B cell (primary cell): ENCODE data around the gene JARID2.

ENCODE experiments used
- EZH2 ChIP-seq: IDR thresholded peaks from 2 replicates; pipeline ENCODE4 v1.6.1; 2012; ENCODE audit warnings: borderline replicate concordance, low read depth, mild to moderate bottlenecking, moderate library complexity, low read length; ENCODE audit not compliant: insufficient read depth, poor library complexity, severe bottlenecking
- TF ChIP-seq, protein P1 (sequence below): fragments of 200-600 bp; IDR thresholded peaks from one replicate; pipeline ENCODE4 v1.8.0; 2022; ENCODE audit warnings: antibody characterized with exemption, mild to moderate bottlenecking

DNA sequence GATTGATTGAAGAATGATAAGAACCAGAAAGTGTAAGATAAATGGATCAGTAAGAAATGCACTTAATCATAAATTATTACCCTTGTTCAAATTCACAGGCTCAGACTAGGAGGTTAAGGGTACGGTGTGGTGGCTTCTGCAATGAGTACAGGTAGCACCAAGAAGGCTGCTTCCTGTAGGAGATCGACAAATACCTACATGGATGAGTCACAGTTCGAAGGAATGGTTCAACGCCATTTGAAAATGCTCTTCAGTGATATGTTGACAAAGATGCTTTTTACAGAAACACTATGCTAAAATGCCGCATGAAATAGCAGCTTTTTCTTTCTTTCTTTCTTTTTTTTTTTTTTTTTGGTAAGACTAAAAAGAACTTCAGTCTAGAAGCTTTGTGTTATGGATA lies 300.7 kb downstream of the JARID2 start:
- TF ChIP-seq, protein P1, sequence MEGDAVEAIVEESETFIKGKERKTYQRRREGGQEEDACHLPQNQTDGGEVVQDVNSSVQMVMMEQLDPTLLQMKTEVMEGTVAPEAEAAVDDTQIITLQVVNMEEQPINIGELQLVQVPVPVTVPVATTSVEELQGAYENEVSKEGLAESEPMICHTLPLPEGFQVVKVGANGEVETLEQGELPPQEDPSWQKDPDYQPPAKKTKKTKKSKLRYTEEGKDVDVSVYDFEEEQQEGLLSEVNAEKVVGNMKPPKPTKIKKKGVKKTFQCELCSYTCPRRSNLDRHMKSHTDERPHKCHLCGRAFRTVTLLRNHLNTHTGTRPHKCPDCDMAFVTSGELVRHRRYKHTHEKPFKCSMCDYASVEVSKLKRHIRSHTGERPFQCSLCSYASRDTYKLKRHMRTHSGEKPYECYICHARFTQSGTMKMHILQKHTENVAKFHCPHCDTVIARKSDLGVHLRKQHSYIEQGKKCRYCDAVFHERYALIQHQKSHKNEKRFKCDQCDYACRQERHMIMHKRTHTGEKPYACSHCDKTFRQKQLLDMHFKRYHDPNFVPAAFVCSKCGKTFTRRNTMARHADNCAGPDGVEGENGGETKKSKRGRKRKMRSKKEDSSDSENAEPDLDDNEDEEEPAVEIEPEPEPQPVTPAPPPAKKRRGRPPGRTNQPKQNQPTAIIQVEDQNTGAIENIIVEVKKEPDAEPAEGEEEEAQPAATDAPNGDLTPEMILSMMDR = no peak
- TF ChIP-seq EZH2 = no peak
